Epithelial cell of proximal tubule (primary cell): ENCODE measurements around the gene OR8D2. TPM values are rescaled to one million over a fixed set of nuclear protein-coding genes. Genes with fewer than 3 reads are reported as not detected.

Experiments
- DNase-seq: peaks from one replicate; pipeline ENCODE4 v3.0.0-alpha.2; 2011; ENCODE audit warnings: low read depth
- H3K4me3 ChIP-seq: 2 replicates; pipeline ENCODE4 v1.5.1; 2011; ENCODE audit warnings: low read depth, mild to moderate bottlenecking, low read length
- total RNA-seq: library from RNA; depleted of rRNA; stranded (reverse); fragments of >200 nt; gene quantifications from 2 replicates; pipeline ENCODE4 v1.2.3, GENCODE V29; 2015
- TF ChIP-seq, protein P1 (sequence below): conservative IDR thresholded peaks from 2 replicates; pipeline ENCODE4 v1.5.1; 2012; ENCODE audit warnings: low read depth, mild to moderate bottlenecking, low read length

OR8D2 gene, protein sequence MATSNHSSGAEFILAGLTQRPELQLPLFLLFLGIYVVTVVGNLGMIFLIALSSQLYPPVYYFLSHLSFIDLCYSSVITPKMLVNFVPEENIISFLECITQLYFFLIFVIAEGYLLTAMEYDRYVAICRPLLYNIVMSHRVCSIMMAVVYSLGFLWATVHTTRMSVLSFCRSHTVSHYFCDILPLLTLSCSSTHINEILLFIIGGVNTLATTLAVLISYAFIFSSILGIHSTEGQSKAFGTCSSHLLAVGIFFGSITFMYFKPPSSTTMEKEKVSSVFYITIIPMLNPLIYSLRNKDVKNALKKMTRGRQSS
- not detected in 2 replicates for total RNA-seq

DNA sequence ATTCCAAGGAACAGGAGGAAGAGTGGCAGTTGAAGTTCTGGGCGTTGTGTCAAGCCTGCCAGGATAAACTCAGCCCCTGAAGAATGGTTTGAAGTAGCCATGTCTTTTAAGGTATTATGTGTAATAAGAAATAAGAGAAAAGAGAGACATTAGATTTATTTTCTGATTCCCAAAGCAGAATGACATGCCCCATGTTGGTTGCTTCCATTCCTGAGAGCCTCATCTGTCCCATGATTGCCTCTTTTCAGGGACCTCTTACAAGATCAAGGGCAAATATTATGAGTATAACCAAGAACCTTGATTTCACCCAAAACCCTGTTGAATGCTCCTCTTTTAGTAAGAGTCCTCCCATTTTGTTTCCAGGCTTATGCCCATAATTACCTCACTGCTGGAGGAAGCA, at the start of gene OR8D2:
OR8D2 (minus strand) TSS at position 101 of the 400 bp plus-strand sequence; CDS start at position 101, 0 bp downstream.
- no peak for DNase-seq
- TF ChIP-seq, protein P1, sequence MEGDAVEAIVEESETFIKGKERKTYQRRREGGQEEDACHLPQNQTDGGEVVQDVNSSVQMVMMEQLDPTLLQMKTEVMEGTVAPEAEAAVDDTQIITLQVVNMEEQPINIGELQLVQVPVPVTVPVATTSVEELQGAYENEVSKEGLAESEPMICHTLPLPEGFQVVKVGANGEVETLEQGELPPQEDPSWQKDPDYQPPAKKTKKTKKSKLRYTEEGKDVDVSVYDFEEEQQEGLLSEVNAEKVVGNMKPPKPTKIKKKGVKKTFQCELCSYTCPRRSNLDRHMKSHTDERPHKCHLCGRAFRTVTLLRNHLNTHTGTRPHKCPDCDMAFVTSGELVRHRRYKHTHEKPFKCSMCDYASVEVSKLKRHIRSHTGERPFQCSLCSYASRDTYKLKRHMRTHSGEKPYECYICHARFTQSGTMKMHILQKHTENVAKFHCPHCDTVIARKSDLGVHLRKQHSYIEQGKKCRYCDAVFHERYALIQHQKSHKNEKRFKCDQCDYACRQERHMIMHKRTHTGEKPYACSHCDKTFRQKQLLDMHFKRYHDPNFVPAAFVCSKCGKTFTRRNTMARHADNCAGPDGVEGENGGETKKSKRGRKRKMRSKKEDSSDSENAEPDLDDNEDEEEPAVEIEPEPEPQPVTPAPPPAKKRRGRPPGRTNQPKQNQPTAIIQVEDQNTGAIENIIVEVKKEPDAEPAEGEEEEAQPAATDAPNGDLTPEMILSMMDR: no peak
- H3K4me3 ChIP-seq: no peak within 1 kb of the TSS

DNA sequence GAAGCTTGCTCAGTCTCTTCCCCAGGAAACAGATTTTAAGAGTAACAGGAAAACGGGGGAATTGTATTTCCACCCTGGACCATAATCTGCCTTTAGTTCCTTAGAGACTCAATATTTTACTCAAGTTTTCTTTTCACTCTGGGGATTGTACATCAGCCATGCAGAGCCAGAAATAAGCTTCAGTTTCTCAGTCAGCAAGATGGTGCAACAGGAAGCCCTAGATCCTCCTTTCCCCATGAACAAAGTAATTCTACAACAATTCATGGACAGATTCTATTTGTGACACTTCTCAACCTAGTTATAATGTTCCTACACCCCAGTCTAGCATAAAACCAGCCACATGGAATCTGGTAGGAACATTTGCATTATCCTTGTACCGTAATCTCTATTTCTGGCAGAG, 39.6 kb upstream of the OR8D2 start:
- TF ChIP-seq, protein P1: no peak
- no peak for DNase-seq

DNA sequence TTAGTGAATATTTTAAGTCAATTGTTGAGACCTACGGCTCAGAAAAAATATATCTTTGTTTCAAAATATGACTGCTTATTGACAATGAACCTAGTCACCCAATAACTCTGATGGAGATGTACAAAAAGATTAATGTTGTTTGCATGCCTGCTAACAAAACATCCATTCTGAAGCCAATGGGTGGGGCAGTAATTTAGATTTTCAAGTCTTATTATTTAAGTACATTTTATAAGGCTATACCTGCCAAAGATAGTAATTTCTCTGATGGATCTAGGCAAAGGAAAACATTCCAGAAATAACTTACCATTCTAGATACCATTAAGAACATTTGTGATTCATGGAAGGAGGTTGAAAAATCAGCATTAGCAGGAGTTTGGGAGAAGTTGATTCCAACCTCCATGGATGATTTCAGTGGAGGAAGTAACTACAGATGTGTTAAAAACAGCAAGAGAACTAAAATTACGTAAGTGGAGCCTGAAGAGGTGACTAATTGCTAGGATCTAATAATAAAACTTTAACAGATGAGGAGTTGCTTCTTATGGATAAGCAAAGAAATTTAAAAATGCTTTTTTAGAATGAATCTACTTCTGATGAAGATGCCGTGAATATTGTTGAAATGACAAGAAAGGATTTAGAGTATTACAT, 26.4 kb upstream of the OR8D2 start:
- DNase-seq: no peak
- no peak overlapping the region for H3K4me3 ChIP-seq
- TF ChIP-seq, protein P1: no peak

More for the DNA sequence above, 39.6 kb upstream of the OR8D2 start:
- H3K4me3 ChIP-seq: no peak overlapping the region

DNA sequence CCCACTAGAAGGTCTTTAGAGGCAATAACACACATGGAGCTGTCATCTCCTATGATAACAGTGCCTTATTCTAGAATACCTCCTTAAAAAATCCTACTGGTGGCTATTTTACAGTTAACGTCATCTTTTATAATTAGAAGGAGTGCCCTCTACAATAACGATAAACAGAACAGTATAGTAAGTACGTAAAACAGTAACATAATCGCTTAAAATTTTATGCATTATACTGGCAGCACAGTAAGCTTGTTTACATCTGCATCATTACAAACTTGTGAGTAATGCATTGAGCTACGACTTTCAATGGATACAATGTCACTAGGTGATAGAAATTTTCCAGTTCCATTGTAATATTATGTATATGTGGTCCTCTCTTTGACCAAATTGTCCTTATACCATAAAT, 24.3 kb upstream of the OR8D2 start:
- no peak for DNase-seq
- TF ChIP-seq, protein P1: no peak
- no peak overlapping the region for H3K4me3 ChIP-seq

DNA sequence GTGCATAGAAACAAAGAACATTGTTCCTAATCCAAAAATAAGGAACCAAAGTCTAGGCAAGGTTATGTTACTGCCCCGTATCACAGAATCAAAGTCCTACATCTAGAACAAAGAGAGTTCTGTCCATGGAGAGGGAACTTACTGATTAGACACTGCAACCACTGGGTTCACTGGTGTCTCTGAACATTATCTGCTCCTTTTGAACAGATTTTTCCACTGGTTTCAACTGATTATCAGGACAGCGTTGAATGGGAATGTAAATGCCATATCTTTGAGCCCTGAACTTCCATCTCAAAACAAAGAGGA, 20.1 kb upstream of the OR8D2 start:
- TF ChIP-seq, protein P1: no peak
- H3K4me3 ChIP-seq: no peak overlapping the region
- no peak for DNase-seq

DNA sequence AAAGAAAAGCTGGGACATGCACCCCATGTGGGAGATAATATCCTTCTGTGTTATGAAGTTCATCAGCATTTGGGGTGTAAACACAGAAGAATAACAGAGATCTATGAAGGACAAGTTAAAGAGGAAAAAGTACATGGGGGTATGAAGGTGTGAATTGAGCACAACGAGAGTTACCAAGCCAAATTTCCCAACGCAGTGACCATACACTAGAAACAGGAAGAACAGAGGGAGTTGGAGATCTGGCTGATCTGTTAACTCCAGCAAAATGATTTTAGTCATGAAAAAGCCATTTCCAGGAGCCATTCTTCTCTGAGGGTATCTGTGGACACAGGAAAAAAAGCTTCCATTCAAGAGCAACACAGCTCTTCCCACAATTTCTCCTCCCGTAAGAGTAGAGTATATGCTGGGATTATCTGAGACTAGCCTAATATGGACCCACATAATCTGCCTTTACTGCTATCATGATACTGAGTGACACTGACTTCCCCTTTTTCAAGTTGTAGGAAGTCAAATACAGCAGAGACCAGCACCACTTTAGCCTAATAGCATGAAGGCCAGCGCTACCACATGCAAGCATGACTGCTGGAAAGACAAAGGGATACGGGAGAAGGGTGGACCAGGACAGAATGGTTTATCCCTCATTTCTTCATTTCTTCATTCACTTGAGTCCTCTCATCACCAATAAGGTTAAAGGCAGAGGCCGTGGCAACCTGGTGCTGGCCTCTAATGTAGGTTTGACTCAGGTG, 19.6 kb upstream of the OR8D2 start:
- no peak overlapping the region for H3K4me3 ChIP-seq
- no peak for DNase-seq
- TF ChIP-seq, protein P1: no peak
